ENCODE results near the gene BCL11A.
A peak's percentile ranks its signal among the peaks of the same experiment; 100 is the strongest.

The BCL11A gene

DNA sequence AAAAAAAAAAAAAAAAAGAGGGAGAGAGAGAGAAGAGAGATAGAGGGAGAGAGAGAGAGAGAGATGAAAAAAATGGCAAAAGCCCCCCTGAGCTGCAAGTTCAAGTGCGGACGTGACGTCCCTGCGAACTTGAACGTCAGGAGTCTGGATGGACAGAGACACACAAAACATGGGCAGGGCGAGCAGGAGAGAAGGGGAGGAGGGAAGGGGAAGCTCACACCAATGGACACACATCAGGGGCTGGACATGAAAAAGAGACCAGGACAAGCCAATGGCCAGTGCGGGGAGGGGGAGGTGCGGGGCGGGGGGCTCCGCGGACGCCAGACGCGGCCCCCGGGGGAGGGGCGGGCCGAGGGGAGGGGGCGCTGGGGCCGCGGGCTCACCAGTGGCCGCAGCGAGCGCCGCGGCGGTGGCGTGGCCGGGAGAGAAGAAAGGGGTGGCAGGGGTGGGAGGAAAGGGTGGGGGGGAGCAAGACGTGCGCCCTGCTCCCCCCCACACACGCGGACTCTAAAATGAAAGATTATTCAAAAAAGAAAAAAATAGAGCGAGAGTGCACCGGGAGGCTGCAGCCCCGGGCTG lies at the start of gene BCL11A:
TSS of gene BCL11A (minus strand) at position 160 of the 579 bp plus-strand sequence. CDS start 384 bp downstream, outside the sequence.
- no peak for DNase-seq

DNA sequence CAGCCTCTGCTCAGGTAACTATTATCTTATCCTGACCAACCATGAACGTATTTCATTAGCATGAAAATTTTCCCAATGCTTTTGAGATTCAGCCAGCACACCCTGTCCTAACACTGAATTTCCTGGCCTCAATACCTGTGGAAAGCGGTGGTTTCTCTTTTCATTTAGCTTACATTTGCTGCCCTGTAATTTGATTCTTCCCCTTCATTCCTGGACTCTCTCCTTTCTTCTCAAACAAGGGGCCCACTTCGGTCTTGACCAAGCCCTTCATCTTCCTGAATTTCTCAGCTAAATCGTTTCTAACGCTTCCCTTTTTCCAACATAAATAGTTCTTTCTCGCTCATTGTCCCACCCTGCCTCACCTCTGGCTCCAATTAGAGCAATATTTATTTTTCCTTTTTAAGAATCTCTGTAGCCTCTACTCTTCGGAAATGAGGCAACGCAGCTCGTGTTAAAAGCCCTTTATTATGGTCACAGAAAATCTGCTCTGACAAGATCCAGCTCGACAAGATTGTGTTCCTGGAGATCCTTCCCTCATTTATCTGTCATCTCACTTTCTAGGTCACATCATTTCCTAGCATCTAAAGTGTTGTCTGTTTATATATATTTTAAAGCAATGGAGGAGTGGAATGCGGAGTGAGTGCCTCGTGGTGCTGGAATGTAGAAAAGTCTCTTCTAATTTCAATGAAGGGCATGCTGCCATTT lies 49.5 kb upstream of the BCL11A start:
- no peak for DNase-seq

DNA sequence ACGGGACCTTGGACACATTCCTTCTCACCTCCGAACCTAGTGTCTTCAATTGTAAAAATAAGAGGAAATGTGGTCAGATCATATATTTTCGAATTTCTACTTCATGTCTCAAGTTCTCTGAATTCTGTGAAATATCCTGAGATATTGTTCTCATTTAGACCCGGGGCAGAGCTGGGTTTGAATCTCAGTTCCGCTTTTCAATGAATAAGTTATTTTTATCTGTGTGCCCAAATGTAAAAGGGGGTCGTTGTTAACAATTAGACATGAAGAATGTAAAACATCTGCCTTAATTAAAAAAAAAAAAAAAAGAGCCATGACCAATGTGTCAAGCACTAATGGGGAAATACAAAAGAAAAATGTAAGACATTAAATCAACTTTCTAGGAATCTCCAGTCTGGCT lies 48.9 kb upstream of the BCL11A start:
- DNase-seq, result no peak

DNA sequence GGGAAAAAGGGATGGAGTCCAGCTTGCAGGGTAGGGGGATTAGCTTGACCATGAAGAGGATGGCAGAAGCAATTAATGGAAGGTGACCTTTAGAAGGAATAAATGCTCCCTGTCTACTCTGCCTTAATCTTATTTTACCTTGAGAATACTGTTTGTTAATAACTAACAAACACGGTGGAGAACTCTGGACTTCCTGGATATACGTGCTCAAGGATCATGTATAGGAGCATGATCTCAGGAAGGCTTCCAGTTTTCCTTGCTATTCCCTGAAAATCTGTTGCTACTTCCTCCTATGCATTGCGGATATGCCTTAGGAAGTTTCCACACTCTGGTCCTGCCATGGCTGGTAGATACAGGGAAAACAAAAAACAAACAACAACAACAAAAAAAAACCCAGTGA lies 44.8 kb upstream of the BCL11A start:
- DNase-seq, result no peak

DNA sequence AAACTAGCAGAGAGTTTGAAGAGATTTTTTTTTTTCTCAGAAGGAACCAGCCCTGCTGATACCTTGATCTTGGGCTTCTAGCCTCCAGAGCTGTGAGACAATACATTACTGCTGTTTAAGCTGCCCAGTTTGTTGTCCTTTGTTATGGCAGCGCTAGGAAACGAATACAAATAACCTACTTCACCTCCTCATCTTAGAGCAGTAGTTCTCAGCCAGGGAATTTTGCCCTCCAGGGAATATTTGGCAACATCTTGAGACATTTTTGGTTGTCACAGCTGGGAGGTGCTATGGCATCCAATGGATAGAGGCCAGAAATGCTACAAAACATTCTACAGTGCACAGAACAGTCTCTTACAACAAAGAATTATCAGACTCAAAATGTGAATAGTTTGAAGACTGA lies 43.9 kb upstream of the BCL11A start:
- DNase-seq, result no peak

DNA sequence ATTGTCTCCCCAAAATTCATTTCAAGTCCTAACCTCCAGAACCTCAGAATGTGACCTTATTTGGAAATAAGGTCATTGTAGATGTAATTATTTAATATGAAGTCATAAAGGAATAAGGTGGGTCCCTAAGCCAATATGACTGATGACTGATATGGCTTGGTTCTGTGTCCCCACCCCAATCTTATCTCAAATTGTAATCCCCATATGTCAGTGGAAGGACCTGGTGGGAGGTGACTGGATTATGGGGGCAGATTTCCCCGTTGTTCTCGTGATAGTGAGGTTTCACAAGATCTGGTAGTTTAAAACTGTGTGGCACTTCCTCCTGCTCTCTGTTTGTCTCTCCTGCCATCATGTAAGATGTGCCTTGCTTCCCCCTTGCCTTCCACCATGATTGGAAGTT lies 43.0 kb upstream of the BCL11A start:
- DNase-seq, result no peak

DNA sequence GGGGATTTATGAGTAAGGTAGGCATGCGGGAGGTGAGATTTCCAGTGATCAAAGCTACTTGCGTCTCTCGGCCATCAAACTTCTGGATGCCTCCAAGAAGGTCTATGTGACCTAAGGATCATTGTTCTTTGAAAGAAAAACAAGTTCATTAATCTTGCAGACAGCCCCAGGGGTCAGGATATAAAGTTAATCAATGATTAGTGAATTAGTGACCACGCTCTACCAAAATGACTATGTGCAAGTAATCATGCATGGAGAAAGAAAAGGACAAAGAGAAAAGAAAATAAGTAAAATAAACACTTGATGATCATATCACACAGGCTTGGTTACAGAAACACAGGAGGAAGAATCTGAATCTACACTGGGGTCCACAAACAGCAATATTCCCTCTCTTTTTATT lies 42.5 kb upstream of the BCL11A start:
- no peak for DNase-seq

- DNase-seq, result no peak
Measured at GRCh38 chr2:60589104-60589503, 35.6 kb upstream of the BCL11A start.

GRCh38 chr2:60586081-60586480 lies 32.6 kb upstream of the BCL11A start:
- no peak for DNase-seq

GRCh38 chr2:60585276-60585675 lies 31.8 kb upstream of the BCL11A start:
- DNase-seq, result no peak

GRCh38 chr2:60583604-60584003 lies 30.1 kb upstream of the BCL11A start:
- DNase-seq, result no peak

- peak; percentile 64 for DNase-seq
Measured at GRCh38 chr2:60581433-60582282, 28.2 kb upstream of the BCL11A start.

DNA sequence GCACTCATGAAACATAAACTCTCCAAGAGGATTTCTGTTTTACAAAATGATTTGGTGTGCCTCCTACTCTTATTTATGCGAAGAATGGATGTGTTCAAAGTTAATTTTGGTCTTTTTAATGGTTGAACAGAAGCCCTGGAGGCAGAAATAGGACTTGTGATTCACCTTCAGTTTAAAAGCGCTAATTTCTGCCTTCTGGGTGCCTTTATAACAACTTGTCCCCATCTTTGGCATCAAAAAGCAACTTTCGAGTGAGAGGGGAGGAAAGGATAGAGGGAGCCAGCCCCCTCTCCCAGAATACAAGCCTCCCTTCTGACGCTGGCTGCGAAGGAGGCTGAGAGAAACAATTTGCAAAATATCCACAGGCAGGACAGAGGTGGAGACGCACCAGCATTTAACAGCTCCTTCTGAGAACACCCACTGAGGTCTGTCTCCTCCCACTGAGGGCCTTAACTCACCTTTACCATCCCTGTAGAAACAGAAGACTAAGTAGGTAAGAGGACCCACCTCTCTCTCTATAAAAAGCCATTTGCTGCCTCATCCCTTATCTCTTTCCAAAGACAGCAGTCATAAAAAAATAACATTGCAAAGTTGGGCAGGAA lies 24.3 kb upstream of the BCL11A start:
- DNase-seq, result no peak

GRCh38 chr2:60573251-60573650 lies 19.8 kb upstream of the BCL11A start:
- DNase-seq, result no peak

DNA sequence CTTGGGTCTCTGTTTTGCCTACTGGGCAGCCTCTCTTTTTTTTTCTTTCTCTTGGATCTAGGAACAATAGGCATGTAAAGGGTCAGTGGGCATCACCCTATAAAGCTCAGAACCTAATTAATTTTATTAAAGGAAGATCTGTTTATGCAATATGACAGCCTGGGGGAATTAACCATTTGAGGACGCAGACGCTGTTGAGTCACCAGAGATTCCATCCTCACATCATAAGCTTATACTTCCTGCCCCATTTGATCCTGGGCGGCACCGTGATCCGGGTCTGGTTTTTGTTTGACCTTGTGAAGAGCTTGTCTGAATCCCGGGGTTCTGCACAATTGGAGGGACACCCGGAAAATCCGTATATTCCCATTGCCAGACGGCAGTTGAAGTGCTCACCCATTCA lies 16.8 kb upstream of the BCL11A start:
- DNase-seq, result no peak

GRCh38 chr2:60569680-60570111 lies 16.2 kb upstream of the BCL11A start:
- DNase-seq, result no peak

- DNase-seq, result no peak
Measured at GRCh38 chr2:60567919-60568768, 14.7 kb upstream of the BCL11A start.

DNA sequence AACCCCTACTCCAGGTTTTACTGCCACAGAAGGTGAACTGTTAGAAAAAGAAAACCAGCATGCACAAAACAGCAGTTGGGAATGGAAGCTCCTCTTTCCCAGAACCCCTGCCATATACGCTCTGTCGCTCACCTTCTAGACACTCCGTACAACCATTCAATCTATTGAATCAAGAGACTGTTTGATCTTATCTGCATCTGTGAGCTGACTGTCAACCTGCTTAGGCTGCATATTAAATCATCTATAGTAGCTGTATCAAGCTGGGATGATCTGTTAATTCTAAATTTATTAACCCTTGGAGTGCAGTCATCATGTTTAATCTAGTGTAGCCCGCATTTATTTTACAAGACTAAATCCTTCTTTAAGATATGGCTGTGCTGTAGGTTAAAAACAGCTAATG lies 13.6 kb upstream of the BCL11A start:
- no peak for DNase-seq

DNA sequence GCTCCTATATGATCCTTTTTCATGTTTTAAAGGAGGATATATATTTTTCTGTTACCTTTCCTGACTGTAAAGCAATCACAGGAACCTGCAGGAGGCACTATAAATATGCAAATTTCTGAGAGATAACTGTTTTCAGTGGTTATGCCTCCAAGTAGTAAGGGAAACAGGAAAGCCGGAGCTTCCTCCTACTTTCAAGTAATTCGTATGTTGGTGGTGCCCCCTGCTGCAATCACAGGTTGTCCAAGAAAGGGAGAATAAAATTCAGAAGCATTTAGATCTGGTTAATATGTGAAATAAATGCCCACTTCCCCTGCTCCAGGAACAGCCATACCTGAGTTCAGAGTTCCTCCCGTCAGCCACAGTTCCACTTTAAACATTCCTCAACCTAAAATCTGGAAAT lies 12.0 kb upstream of the BCL11A start:
- no peak for DNase-seq

DNA sequence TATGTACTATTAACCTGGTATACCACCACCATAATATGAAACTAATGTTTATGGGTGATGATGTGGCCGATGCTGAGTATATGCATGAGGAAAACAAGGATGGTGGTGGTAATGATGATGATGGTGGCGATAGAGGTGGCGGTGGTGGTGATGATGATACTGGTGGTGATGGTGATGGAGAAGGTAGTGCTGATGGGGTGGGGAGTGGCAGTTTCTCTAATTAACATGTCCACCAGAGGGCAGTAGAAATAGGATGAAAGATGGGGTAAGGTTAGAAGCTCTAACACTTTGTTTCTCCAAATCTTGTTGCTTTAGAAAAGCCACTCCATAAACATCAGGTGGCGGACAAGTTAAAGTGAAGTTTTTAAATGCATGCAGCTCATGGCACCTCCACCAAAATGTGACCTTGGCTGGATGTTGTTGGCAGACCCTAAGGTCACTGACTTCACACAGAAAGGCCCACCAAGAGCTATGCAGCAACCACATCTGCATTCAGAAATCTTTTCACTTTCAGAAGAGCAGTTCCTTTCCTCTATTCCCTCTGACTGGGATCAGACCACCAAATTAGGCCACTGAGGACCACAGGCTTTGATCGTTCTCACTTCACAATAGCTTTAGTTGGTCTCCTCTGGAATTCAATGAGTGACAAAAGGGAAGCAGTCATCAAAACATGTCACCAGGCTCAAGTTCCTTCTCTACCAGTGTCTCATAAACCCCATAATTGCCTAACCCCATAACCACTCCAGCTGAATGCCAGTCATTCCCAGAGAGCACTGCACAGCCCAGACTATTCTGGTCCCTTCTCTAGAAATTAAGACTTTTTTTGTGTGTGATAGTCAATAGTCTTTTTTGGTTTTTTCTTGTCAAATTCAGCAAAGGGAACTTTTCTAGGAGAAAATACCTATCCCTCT lies 7.5 kb upstream of the BCL11A start:
- no peak for DNase-seq

- no peak for DNase-seq
Measured at GRCh38 chr2:60559880-60560279, 6.4 kb upstream of the BCL11A start.

All from activated CD8-positive, alpha-beta memory T cell treated with anti-CD3 and anti-CD28 coated beads, Interleukin-2, amount 50 U/mL, for 4 hours (primary cell).